Measurements from ENCODE around the gene KRR1. TPM values are rescaled to one million over a fixed set of nuclear protein-coding genes. Genes with fewer than 3 reads are reported as not detected.
"Not testable (repeated sequence)": the region's sequence is repeated elsewhere in the genome, so short reads cannot be mapped to it uniquely, and the experiment has no call there.

The KRR1 gene
- total RNA-seq, 4 donors from 2014 or later, result 26.8 to 43.1 (median 34.8) TPM

DNA sequence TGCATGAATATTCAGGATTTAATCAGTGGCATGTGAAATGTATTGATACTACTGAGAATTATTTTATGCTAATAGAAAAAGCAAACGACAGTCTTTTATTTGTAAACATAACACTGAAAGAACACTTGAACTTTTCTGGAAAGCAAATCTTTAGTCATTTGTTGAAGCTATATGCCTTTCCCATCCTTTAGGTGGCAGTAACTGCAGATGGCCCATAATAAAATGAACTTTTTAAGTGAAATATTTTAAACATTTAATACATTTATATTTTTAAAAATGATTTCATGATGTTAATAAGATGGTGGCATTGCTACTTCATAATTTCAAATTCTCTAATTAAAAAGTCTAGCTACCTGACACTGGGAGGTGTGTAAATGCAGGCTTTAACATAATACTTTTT, 13.9 kb upstream of the KRR1 start:
- no peak overlapping the region for H3K4me3 ChIP-seq
- no peaks in the 10 kb centered on the region for H3K36me3 ChIP-seq
- no peak for DNase-seq
- ATAC-seq, result no peak
- no peak for TF ChIP-seq POLR2A (IDR thresholded peaks at IDR 0.05)
- TF ChIP-seq, protein P1, sequence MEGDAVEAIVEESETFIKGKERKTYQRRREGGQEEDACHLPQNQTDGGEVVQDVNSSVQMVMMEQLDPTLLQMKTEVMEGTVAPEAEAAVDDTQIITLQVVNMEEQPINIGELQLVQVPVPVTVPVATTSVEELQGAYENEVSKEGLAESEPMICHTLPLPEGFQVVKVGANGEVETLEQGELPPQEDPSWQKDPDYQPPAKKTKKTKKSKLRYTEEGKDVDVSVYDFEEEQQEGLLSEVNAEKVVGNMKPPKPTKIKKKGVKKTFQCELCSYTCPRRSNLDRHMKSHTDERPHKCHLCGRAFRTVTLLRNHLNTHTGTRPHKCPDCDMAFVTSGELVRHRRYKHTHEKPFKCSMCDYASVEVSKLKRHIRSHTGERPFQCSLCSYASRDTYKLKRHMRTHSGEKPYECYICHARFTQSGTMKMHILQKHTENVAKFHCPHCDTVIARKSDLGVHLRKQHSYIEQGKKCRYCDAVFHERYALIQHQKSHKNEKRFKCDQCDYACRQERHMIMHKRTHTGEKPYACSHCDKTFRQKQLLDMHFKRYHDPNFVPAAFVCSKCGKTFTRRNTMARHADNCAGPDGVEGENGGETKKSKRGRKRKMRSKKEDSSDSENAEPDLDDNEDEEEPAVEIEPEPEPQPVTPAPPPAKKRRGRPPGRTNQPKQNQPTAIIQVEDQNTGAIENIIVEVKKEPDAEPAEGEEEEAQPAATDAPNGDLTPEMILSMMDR (IDR thresholded peaks at IDR 0.05 in 4 of 5, conservative IDR thresholded peaks at IDR 0.05 in 1 of 5), result no peak
- no peaks in the 10 kb centered on the region for H3K9me3 ChIP-seq
- H3K27ac ChIP-seq, result no peak overlapping the region
- intact Hi-C loops (cut with DNase I; ENCODE audit: low total_unique reads) (loop anchor here (5.0 kb wide), 1 partner anchor 822 kb away; the partner anchor contains the start of gene BBS10), in situ Hi-C loops (cut with MboI; ENCODE audit: low sequenced_read_pairs in 4 of 4) (loop anchor here (5.0 to 25.0 kb wide), 5 partner anchors 500 to 837 kb away; partner anchors contain the start of gene PHLDA1 (in 2 of the 4))
- H3K4me1 ChIP-seq, result no peaks in the 10 kb centered on the region
- no peaks in the 10 kb centered on the region for H3K27me3 ChIP-seq

DNA sequence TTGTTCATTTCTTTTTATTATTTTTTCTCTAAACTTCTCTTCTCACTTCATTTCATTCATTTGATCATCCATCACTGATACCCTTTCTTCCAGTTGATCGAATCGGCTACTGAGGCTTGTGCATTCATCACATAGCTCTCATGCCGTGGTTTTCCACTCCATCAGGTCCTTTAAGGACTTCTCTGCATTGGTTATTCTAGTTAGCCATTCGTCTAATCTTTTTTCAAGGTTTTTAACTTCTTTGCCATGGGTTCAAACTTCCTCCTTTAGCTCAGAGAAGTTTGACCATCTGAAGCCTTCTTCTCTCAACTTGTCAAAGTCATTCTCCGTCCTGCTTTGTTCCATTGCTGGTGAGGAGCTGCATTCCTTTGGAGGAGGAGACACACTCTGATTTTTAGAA, 10.7 kb upstream of the KRR1 start:
- intact Hi-C loops (cut with DNase I; ENCODE audit: low total_unique reads); H3K9me3 ChIP-seq; H3K4me1 ChIP-seq; ATAC-seq; H3K4me3 ChIP-seq; H3K27me3 ChIP-seq; DNase-seq; H3K36me3 ChIP-seq; H3K27ac ChIP-seq: not testable (repeated sequence)
- in situ Hi-C loops (cut with MboI; ENCODE audit: low sequenced_read_pairs in 4 of 4), result loop anchor here in 2 of 4 donors (10.0 to 25.0 kb wide), 4 partner anchors 503 to 1240 kb away; partner anchors contain the start of genes PHLDA1 (in 1 of the 2) and ZDHHC17 (in 1 of the 2)

DNA sequence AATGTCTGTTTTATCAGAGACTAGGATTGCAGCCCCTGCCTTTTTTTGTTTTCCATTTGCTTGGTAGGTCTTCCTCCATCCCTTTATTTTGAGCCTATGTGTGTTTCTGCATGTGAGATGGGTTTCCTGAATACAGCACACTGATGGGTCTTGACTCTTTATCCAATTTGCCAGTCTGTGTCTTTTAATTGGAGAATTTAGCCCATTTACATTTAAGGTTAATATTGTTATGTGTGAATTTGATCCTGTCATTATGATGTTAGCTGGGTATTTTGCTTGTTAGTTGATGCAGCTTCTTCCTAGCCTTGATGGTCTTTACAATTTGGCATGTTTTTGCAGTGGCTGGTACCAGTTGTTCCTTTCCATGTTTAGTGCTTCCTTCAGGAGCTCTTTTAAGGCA, 9.8 kb upstream of the KRR1 start:
- ATAC-seq; intact Hi-C loops (cut with DNase I; ENCODE audit: low total_unique reads); H3K4me3 ChIP-seq; H3K9me3 ChIP-seq; H3K36me3 ChIP-seq; H3K27ac ChIP-seq; DNase-seq; H3K27me3 ChIP-seq; H3K4me1 ChIP-seq: not testable (repeated sequence)
- in situ Hi-C loops (cut with MboI; ENCODE audit: low sequenced_read_pairs in 4 of 4), result loop anchor here in 2 of 4 donors (10.0 to 25.0 kb wide), 4 partner anchors 504 to 1241 kb away; partner anchors contain the start of genes PHLDA1 (in 1 of the 2) and ZDHHC17 (in 1 of the 2)

DNA sequence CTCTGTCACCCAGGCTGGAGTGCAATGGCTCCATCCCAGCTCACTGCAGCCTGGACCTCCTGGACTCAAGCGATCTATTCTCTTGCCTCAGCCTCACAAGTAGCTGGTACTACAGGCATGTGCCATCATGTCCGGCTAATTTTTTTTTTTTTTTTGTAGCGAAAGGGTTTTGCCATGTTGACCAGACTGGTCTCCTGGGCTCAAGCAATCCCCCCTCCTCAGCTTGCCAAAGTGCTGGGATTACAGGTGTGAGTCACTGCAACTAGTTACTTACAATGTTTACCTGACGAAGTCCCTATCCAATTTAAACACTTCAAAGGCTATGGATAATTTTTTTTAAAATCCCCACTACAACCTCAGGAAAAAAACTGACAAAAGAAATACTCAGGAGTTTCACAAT, 1.8 kb downstream of the KRR1 start:
- no peak overlapping the region for H3K4me3 ChIP-seq
- H3K4me1 ChIP-seq, result peaks cover 26 to 35% of the 10 kb centered on the region in 2 donors
- no peaks in the 10 kb centered on the region for H3K9me3 ChIP-seq
- peaks cover 0 to 22% of the 10 kb centered on the region in 2 donors for H3K36me3 ChIP-seq
- H3K27ac ChIP-seq, result no peak overlapping the region
- intact Hi-C loops (cut with DNase I; ENCODE audit: low total_unique reads), result loop anchor here (5.0 kb wide), 1 partner anchor 523 kb away; the partner anchor contains the start of gene PHLDA1
- no peak for TF ChIP-seq POLR2A (IDR thresholded peaks at IDR 0.05)
- TF ChIP-seq, protein P1 (IDR thresholded peaks at IDR 0.05 in 4 of 5, conservative IDR thresholded peaks at IDR 0.05 in 1 of 5), result no peak
- no peaks in the 10 kb centered on the region for H3K27me3 ChIP-seq
- DNase-seq (no peak), ATAC-seq (no peak)
- in situ Hi-C loops (cut with MboI; ENCODE audit: low sequenced_read_pairs in 4 of 4), result loop anchor here in 3 of 4 donors (10.0 to 25.0 kb wide), 3 partner anchors 175 to 1253 kb away; partner anchors contain the start of genes CAPS2 (in 2 of the 3), GLIPR1L1 (in 2 of the 3) and ZDHHC17 (in 1 of the 3)

DNA sequence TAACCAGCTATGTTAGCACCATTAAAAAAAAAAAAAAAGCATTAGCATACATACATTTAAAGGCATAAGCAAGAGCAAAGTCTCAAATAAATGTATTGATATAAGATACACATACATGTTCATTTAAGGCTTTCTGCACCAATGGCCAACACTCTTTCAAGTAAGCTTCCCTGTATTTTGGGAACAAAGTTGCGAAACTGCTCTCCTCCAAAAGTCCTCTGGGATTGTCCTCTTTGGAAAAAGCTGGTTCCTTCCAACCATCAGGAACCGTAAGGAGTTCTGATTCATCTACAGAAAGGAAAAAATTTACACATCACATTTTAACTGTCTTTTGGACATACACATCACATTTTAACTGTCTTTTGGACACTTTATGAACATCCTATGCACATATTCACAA, 3.2 kb downstream of the KRR1 start:
- in situ Hi-C loops (cut with MboI; ENCODE audit: low sequenced_read_pairs in 4 of 4), result loop anchor here in 3 of 4 donors (10.0 to 25.0 kb wide), 3 partner anchors 173 to 1254 kb away; partner anchors contain the start of genes CAPS2 (in 2 of the 3), GLIPR1L1 (in 2 of the 3) and ZDHHC17 (in 1 of the 3)
- Histone ChIP-seq H3K9me3 (no peaks in the 10 kb centered on the region), H3K27ac (no peak overlapping the region), H3K4me1 (peaks cover 26 to 35% of the 10 kb centered on the region in 2 donors), H3K36me3 (peaks cover 0 to 36% of the 10 kb centered on the region in 2 donors), H3K4me3 (no peak overlapping the region), H3K27me3 (no peaks in the 10 kb centered on the region)
- TF ChIP-seq, protein P1 (IDR thresholded peaks at IDR 0.05 in 4 of 5, conservative IDR thresholded peaks at IDR 0.05 in 1 of 5), result no peak
- TF ChIP-seq POLR2A (IDR thresholded peaks at IDR 0.05), result no peak
- no peak for ATAC-seq
- no peak for DNase-seq
- intact Hi-C loops (cut with DNase I; ENCODE audit: low total_unique reads), result no loop called here

All from gastrocnemius medialis (tissue), 4 donors.